Measurements from ENCODE around the gene CUEDC2. TPM values are rescaled to one million over a fixed set of nuclear protein-coding genes. Genes with fewer than 3 reads are reported as not detected.
"Not testable (repeated sequence)": the region's sequence is repeated elsewhere in the genome, so short reads cannot be mapped to it uniquely, and the experiment has no call there.

CUEDC2 gene
- total RNA-seq, 2 donors from 2014 or later = 79.1 to 87.1 TPM

DNA sequence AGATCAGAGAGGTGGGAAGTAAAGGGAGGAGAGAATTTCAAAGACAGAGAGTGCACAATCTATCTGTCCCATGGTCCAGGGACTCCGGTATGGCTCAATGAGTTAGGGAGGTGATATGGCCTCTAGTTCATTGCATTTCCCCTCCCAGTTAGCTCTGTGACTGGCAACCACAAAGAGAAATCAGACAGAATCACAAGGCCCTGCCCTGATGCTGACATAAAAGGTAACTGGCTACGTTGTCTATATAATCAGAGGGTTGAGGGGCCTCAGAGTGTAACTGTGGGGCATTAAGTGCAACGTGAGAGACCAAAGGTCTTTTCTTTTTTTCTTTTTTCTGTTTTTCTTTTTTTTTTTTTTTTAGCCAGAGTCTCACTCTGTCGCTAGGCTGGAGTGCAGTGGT is 26.3 kb upstream of the CUEDC2 start:
- no peak for TF ChIP-seq CTCF (IDR thresholded peaks at IDR 0.05)
- H3K27me3 ChIP-seq = no peaks in the 10 kb centered on the region
- no peak overlapping the region for H3K27ac ChIP-seq
- no peak overlapping the region for H3K4me3 ChIP-seq
- H3K9me3 ChIP-seq = no peaks in the 10 kb centered on the region
- DNase-seq (ENCODE audit: low spot score) = no peak
- peaks cover 0 to 25% of the 10 kb centered on the region in 2 donors for H3K4me1 ChIP-seq
- H3K36me3 ChIP-seq = no peaks in the 10 kb centered on the region

GRCh38 chr10:102457591-102458150 is 25.3 kb upstream of the CUEDC2 start:
- no peaks in the 10 kb centered on the region for H3K36me3 ChIP-seq
- H3K4me1 ChIP-seq = peaks cover 0 to 21% of the 10 kb centered on the region in 2 donors
- no peaks in the 10 kb centered on the region for H3K27me3 ChIP-seq
- no peak overlapping the region for H3K27ac ChIP-seq
- no peak overlapping the region for H3K4me3 ChIP-seq
- no peak for DNase-seq (ENCODE audit: low spot score)
- TF ChIP-seq CTCF (IDR thresholded peaks at IDR 0.05) = no peak
- H3K9me3 ChIP-seq = no peaks in the 10 kb centered on the region

GRCh38 chr10:102455893-102456471 is 23.6 kb upstream of the CUEDC2 start:
- Histone ChIP-seq H3K27ac (no peak overlapping the region), H3K27me3 (no peaks in the 10 kb centered on the region), H3K36me3 (no peaks in the 10 kb centered on the region), H3K9me3 (no peaks in the 10 kb centered on the region), H3K4me1 (peaks cover 0 to 13% of the 10 kb centered on the region in 2 donors), H3K4me3 (no peak overlapping the region)
- TF ChIP-seq CTCF (IDR thresholded peaks at IDR 0.05) = no peak
- peak; percentile 74 for DNase-seq (ENCODE audit: low spot score)

DNA sequence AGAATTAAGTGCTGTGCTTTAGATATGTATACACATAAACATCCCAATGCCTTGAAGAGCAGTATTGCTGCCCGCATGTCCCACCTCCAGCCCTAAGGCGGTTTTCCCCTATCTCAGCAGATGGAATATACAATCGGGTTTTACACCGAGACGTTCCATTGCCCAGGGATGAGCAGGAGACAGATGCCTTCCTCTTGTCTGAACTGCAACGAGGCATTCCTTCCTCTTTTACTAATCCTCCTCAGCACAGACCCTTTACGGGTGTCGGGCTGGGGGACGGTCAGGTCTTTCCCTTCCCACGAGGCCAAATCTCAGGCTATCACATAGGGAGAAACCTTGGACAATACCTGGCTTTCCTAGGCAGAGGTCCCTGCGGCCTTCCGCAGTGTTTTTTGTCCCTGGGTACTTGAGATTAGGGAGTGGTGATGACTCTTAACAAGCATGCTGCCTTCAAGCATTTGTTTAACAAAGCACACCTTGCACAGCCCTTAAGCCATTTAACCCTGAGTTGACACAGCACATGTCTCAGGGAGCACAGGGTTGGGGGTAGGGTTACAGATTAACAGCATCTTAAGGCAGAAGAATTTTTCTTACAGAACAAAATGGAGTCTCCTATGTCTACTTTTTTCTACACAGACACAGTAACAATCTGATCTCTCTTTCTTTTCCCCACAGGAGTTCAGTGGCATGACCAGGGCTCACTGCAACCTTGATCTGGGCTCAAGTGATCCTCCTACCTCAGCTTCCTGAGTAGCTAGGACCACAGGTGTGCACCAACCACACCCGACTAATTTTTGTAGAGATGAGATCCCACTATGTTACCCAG is 22.5 kb upstream of the CUEDC2 start:
- not testable (repeated sequence) for H3K9me3 ChIP-seq; DNase-seq (ENCODE audit: low spot score); H3K36me3 ChIP-seq; H3K4me3 ChIP-seq; H3K27ac ChIP-seq; H3K27me3 ChIP-seq
- peaks cover 0 to 14% of the 10 kb centered on the region in 2 donors for H3K4me1 ChIP-seq

DNA sequence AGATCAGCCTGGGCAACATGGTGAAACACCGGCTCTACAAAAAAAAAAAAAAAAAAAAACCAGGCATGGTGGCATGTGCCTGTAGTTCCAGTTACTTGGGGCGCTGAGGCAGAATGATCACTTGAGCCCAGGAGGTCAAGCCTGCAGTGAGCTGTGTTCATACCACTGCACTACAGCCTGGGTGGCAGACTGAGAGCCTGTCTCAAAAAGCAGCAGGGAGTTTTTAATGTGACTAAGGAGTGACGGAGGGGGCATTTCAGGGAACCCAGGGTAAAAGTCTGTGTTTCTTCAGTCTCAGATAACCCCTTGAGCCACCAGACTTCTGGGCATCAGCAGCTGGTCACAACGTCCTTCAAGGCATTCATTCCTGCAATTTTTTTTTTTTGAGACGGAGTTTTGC is 21.1 kb upstream of the CUEDC2 start:
- Histone ChIP-seq H3K9me3 (no peaks in the 10 kb centered on the region), H3K4me1 (peaks cover 0 to 21% of the 10 kb centered on the region in 2 donors), H3K27ac (peak overlapping the region; percentile 31 to 46), H3K27me3 (no peaks in the 10 kb centered on the region), H3K4me3 (no peak overlapping the region), H3K36me3 (no peaks in the 10 kb centered on the region)
- no peak for DNase-seq (ENCODE audit: low spot score)
- TF ChIP-seq CTCF (IDR thresholded peaks at IDR 0.05) = no peak

DNA sequence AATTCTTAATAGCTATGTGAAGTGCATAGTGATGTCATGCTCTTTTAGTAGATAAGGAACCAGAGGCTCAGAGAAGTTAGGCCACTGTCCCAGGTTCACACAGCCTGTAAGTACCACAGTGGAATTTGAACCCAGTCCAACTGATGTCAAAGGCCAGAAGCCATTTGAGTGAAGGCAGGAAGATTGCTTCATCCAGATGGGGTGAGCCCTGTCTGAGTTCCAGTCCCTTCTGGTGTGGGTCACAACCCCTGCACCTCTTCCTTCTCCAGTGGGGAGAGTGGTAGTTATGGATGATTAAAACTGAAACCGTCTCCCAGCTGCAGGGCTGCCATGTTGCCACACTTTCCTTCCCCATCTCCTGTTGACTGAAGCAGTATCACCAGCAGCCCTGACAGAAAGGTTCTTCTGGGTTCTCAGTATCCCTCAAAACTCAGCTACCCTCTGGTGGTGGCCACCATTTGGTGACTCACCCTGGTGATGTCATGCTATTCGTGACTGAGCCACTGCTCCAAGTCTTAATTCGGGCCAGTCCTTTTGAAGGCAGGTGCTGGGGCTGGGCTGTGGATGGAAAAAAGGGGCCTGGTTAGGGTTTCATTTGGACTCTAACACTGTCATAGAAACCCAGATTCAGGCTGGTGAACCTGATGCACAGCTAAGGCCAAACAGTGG is 20.4 kb upstream of the CUEDC2 start:
- Histone ChIP-seq H3K4me1 (peaks cover 0 to 21% of the 10 kb centered on the region in 2 donors), H3K27ac (peak overlapping the region; percentile 39 to 46), H3K27me3 (no peaks in the 10 kb centered on the region), H3K36me3 (no peaks in the 10 kb centered on the region), H3K4me3 (no peak overlapping the region), H3K9me3 (no peaks in the 10 kb centered on the region)
- no peak for TF ChIP-seq CTCF (IDR thresholded peaks at IDR 0.05)
- peak; percentile 79 for DNase-seq (ENCODE audit: low spot score)
